HG02870 (cell line): ENCODE measurements around the gene SH3RF3.

ENCODE experiments used
- ATAC-seq: cut with Tn5 transposase; IDR thresholded peaks from one replicate; pipeline ENCODE4 v1.9.1; 2021; ENCODE audit warnings: mild to moderate bottlenecking, moderate library complexity; ENCODE audit not compliant: unreplicated experiment

SH3RF3 gene

DNA sequence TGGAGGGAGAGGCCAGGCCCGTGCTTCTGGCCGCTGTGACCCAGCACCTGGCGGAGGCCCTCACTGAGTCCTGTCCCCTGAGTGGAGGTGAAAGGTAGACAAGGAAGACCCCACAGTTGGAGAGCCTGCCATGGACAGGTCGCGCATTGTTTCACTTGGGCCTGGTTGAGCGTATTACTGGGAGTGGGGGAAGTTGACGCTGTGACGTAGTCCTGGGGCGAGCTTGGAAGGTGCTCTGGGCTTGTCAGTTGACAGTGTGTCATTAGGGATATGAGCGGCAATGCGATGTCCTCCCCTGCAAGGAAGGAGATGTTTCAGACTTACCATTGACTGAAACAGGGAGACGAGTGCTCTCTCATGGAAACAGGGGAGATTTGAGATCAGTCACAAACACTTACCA is 127.1 kb downstream of the SH3RF3 start:
- no peak for ATAC-seq

DNA sequence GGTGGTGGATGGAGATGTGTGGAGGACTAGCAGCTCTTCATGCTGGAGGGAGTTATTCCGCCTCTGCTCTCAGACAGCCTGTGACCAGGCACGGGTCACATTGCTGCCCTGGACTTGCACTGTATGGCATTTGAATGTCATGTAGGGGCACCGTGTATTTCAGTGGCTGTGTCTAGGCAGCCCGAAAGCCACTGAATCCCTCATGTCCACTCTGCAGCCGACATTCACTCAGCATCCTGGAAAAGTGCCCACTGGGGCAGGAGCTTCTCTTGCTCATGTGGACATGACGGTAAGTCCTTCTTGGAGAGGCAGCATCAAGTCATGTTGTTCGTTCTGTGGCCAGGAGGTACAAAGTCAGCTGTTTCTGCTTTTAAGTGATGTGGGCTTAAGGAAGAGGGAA is 127.9 kb downstream of the SH3RF3 start:
- no peak for ATAC-seq

DNA sequence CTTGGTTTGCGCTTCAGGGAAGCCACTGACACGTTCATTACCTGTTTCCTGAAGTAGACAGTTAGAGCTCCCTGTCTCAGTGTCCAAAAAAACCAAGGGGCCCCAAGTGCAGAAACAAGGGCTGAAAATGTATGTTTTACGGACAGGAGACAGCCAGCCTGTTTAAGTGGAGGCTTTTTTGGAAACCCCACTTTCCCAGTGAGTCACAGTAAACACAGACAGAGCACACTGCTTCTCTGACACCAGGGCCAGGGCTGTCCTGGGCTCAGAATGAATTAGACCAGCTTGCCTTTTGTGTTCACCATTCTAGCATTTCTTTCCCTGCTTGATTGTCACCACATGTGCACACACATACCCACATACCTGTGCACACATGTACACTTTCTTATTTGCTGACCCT is 128.6 kb downstream of the SH3RF3 start:
- no peak for ATAC-seq

DNA sequence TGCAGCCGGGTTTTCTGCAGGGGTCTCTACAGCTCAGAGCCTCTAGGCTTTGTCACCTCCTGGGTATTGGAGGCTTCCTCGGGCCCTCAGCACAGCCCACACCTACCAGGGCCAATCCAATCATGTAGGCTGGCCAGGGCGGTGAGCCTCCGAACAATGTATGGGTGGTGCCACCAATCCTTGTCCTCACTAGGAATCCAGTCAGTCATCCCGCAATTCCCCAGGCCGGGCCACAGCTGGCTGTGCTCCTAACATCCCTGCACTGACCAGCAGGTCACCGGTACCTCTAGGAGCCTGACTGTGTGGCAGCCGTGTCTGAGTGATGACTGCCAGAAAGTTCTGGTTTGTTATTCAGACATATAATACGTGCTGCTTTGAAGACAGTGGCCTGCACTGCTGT is 129.4 kb downstream of the SH3RF3 start:
- no peak for ATAC-seq

DNA sequence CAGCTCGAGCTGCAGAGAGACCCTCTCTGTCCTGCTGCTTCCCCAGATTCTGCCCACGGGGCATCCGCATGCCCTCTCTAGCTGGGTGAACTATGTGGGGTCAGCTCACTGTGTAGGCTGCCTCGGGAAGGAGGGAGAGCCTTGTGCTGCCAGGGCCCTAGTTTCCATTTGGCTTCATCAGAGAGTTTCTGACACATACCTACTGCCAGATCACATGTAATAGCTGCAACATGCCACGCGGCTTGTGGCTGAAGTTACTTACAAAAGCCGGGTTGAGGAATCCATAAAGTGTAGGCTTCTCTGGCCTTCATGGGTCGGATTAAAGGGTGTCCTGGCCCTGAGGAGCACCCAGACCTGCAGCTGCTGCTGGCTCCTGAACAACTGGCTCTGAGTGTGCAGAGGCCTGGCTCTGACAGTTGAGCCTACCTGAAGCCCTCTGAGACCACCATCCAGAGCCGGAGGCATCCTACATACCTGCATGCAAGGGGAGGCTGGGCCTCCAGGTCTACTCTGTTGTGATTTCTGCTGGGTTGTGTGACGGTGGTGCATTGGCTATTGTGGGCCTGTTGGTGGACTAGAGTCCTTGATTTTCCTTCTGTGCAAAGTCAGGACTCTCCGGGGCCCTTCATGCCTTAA is 130.0 kb downstream of the SH3RF3 start:
- no peak for ATAC-seq

DNA sequence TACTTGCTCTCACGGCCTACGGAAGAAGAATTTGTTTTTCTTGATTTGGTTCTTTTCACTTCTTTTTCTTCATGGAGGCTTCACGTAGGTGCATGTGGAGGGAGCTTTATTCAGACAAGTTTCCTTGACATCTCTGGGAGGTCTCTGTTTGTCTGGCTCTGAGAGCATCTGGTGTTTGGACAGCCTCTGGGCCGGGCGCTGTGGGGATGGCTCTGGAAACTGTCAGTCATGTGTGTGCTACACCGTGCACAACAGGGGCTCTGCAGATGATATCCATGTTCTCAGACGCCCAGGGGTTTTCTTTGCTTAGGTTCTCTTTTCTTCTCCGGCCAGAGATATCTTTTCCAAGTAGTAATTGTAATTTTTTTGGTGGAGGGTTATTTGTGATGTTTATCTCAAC is 130.7 kb downstream of the SH3RF3 start:
- ATAC-seq = no peak

DNA sequence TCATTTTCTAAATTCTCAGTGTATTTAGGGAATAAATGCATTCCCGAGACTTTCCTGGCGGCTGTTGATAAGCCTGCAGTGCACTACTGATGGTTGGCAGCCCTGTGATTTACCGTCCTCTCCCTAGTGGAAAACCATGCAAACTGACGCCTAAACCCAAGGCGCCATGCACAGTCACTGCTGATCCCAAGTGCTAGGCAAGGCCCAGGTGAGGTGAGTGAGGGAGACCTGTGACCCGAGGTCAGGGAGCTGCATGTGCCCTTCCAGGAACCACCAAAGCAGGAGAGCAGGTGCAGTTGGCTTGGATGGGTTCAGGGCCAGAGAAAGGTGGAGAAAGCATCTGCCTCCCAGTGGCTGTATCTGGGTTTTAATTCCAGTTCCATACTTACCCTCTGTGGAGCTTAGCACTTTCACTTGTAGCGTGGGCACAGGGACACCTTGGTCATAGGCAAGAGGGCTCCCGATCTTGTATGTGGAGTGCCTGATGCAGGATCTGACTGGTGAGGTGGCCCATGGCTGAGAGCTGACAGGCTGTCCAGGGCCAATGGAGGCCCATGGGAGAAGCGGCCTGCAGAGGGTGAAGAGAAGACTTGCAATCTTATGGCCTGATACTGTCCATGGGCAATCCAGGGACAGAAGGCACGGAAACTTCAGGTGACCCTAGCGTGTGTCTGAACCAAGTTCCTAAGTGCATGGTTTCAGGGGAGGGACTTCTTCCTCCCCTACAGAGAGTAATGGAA is 131.3 kb downstream of the SH3RF3 start:
- no peak for ATAC-seq

DNA sequence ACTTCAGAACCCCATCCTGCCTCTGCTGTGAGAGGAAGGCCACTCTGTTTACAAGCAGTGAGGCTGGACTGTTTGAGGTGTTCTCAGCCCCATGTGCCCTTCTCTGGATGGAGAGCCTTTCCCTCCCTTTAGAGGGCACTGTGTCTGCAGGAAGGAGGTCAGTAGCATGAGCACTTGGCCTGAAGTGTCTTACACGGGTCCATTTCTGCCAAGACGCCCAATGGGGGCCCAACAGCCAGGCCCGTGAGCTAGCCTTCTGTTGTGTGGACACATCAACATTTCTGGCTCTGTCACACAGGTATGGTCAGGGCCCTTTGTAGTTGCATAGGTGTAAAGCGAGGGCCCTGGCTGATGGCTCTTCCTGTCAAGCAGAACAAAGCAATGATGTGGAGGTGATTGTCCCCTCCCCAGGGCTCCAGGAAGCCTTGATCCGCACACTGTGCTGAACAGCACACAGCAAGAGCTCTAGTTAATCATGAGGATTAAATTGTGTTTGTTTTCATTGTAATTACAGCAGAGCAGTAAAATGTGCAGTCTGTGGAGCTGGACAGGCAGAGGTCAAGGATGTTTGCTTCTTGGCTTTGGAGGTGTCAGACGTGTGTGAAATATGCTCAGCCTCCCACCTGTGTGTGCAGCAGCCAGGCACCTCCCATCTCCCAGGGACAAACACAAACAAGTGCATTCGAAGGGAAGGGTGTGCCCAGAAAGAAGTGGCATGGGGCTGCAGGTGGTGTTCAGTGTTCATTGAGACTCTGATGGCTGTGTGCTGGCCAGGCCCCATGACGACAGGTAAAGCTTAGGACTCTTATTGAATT is 132.1 kb downstream of the SH3RF3 start:
- ATAC-seq = no peak

DNA sequence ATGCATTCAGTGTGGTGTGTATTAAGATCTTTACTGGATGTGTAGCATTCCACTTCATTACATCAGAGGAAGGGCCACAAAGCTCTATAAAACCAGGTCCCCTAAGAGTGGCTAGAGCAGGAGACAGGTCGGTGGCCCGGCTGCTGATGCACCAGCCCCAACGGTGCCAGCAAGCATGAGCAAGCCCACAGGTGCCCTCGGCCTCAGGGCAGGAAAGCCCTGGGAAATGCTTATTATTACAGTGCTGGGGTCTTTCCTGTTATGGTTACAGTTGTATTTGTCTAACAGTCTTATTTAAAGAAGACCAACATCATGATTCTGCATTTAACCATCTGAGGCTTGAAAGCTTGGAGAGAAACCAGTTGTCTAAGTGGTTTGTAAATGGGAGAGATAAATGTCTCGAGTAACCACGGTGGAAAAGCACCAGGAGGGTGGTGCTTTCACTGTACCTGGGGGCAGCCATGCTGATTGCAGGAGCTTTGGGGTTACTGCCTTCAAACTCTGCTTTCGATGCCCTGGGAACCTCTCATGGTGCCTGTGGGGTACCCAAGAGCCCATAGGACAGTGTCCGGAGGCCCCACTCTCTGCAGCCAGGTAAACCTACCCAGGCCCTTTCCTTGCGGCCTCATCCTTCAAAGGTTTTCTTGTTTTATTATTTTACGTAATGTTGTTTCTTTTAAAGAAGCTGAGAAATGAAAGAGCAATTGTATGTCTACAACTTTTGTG is 133.1 kb downstream of the SH3RF3 start:
- no peak for ATAC-seq

DNA sequence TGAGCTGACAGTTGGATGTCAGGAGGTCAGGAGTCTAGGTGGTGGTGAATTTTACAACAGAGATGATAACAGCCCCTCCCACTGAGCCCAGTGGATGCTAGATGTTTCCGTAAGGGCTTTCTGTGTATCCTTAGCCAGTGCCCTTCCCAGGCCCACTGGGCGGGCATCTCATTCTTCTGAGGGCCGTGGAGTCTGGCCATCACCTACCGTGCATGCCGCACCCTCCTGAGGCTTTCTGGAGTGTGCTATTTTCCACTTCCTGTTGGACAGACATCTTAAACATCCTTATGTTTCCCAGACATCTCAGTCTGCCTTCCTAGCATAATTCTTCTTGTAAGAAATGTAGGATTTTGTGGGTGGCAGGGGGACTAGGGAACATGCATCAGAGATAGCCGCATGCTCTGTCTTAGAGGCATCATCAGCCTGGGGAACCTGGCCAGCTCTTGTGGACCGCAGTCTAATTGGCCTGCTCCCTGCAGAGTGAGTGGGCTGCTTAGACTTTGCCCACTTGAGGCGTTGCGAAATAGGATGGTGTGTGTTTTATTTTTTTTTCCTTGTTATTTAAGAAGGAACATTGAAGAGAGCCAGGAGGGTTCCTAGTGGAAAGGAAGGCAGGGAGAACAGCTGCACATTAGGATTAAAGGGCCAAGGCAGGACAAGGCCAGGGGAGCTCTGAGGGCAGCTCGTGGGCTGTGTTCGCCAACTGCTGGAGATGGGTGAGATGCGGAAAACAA is 135.8 kb downstream of the SH3RF3 start:
- ATAC-seq = no peak

DNA sequence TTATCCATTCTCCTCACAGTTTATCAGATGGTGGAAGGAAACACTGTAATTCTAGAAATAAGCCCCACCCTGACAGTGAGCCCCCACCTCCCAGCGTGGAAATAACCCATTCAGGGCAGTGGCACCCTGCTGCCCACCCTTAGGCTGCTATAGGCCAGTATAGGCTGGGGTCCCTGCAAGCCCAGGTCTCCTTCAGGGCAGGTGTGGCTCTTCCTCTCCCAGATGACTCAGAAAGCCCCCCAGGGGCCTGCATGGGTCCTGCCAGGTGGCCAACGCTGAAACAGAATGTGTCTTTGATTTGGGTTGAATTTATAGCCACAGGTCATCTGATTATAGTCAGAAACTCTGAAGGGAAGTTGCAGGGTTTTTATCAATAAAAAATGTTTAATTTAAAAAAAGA is 136.4 kb downstream of the SH3RF3 start:
- ATAC-seq = no peak

DNA sequence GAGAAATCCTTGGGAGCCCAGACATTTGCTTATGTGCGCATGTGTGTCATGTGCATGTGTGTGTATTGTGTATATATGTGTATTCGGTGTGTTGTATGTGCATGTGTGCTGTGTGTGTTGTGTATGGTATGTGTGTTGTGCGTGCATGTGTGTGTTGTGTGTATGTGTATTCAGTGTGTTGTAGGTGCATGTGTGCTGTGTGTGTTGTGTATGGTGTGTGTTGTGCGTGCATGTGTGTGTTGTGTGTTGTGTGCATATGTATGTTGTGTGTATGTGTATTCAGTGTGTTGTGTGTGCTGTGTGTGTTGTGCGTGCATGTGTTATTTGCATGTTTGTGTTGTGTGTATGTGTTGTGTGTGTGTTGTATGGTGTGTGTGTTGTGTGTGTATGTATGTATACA is 136.9 kb downstream of the SH3RF3 start:
- no peak for ATAC-seq

DNA sequence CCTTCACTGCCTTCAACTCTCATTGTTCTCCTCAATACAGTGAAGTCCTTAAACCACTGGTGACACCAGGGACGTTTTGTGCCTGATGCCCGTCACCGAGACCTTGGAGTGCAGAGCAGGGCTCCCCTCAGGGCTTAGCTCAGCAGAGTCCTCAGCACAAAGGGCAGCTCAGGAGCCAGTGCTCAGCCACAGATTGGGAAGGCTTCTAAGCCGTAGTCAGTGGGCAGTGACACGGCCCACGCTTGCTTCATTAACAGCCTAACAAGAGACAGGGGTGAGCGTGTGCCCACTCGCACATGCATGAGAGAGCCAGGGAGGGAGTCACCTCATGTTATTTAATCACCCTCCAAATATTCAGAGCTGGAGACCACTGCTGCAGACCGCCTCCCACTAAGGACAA is 137.5 kb downstream of the SH3RF3 start:
- ATAC-seq = no peak

DNA sequence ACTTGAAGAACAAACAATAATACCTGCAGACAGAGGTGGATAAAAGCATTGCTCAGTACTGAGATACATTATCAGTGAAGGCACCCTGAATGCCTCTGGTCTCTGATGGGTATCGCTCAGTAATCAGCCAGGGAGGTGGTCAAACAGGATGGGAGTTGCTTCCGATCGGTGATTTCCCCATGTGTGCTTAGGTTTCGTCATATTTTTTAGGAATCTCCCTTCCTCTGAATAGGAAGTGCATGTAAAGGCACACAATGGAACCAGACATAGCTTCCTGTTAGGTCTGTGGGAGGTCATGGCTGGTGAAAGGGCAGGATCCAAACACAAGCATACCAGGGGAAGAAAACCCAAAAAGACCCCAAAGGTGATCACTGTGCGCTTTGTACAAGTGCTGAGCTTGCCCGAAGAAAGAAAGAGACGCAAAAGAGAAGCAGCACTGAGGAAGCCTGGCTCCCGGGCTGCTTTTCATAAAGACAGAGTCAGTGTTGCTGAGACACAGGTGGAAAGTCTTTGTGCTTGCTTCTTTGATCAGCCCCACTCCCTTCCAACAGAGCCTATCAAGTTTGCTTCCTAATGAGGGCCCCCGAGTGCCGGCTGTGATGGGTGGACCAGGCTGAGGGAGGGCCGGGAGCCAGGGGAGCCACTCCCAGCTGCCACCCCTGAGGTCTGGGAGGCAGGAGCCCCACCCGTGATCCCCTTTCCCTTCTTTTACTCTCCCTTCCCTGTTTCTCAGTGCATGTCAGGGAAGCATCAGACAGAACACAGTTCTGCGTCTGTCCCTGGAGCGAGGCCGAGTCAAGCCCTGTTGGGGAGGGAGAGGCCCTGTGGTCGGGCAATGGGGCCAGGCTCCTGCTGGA is 138.2 kb downstream of the SH3RF3 start:
- ATAC-seq = no peak

DNA sequence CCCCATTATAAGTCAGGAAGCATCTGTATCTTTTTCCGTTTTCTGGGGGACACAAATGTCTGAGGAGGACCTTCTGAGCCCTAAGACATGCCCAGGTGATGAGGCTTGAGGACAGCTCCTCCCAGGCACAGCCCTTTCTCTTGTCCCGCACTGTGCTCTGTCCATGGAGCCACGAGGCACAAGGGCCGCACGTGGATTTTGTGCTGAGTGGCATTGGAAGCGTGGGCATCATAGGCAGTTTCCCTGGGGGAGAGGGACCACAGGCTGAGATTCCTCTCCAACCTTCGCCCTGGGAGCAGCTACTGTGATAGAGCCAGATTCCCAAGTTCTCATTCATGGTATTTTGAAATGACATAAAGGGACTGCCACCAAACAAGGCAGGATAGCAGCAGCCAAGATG is 139.9 kb downstream of the SH3RF3 start:
- no peak for ATAC-seq

DNA sequence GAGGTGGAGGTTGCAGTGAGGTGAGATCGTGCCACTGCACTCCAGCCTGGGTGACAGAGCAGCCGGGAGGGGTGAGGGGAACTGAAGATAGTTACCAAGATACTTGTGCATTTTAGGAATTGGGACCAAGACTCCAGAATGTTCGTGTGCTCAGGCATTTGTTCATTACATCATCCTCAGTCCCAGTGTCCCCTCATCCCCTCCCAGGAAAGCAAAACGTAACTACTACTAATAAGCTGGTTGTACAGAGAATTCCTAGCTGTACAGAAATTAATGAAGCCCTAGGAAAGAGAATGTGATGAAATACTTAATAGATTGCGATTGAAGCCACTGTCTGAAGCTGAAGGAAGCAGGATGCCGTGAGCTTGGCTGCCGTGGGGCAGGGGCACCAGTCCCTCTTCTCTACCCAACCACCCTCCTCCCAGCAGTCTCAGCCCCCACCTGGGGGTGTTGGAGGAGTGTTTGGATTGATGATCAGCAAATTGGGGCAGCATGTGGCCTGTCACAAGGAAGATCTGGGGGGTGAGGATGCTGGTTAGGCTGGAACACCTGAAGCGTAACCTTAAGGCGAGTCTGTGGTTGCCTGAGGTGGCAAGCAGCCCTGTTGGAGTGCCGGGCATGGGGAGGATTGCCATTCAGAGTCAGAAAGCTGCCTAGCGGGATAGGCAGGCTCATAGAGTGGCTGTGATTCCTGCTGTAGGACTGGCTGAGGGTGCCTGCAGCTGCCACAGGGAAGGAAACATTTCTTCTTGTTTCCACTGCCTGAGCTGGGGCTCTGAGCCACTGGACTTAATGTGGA is 140.9 kb downstream of the SH3RF3 start:
- ATAC-seq = no peak

DNA sequence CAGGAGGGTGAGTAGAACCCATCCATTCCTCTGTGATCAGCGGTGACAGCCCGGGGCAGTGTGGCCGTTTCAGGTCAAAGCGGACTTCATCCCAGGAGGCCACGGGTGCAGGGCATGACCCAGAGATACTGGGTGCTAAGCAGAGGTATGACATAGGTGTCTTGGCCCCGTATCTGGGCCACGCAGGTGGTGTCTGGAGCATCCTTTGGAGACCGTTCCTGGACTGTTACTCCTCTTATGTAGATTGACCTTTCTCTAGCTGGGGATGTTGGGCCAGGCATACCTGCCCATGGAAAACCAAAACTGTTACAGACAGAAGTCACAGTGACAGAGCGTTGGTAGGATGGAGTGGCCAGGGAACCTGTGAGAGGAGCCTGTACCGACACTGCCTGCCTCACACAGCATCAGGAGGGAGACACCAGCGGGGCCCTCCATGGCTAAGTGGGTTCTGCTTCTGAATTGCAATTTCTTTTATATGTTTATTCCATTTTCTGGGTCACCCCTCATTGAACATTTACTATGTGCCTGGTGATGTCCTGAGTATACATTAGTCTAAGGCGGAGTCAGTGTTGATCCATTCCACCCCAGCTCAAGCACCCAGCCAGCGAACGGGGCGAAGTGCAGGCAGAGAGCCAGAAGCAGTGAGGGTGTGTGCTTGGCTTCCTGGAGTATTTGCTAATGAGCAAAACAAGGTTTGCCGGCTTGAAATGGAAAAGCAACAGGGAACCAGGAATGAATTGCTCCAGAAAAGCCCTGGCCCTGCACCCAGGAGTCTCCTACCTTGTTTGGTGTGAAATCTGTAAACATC is 141.7 kb downstream of the SH3RF3 start:
- no peak for ATAC-seq

DNA sequence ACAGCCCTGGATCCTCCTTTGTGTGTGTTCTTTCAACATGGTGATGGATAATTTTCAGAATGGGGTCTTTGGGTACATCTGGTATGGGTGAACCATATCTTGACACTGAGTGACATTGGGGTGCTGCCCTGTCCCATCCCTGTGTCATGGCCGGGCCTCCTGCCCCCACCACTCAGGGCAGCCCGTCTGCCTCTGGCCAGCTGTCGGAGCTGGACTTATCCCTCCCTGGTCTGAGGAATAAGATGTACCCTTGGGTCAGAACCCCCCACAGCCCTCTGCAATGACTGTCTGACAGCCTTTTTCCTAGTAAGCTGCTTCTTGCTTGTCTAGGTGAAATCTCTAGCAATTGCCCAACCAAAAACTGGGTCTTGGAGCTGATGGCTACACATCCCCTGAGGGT is 142.9 kb downstream of the SH3RF3 start:
- no peak for ATAC-seq
